Cardiac muscle cell (in vitro differentiated cells and primary cell): ENCODE measurements around the gene MYCN. TPM values are rescaled to one million over a fixed set of nuclear protein-coding genes. Genes with fewer than 3 reads are reported as not detected.

Source experiments
- DNase-seq, 2 donors: peaks; one replicate each; pipeline versions ENCODE4 v3.0.0 to v3.0.0-alpha.2; 2010 to 2017; ENCODE audit warnings: low read depth in 1 of 2, low spot score in 1 of 2
- H3K27ac ChIP-seq: fragments of 200-600 bp; sonication (generic); 2 replicates; pipeline ENCODE4 v1.5.1; 2016
- H3K27me3 ChIP-seq: fragments of 200-600 bp; sonication (generic); 2 replicates; pipeline ENCODE4 v1.6.0; 2016; ENCODE audit warnings: control low read depth
- H3K36me3 ChIP-seq: fragments of 200-600 bp; sonication (generic); 2 replicates; pipeline ENCODE4 v1.5.1; 2016; ENCODE audit warnings: control low read depth
- H3K4me1 ChIP-seq: fragments of 200-600 bp; sonication (generic); 2 replicates; pipeline ENCODE4 v1.8.1; 2017; ENCODE audit warnings: low read depth, mild to moderate bottlenecking, mixed run types
- H3K4me3 ChIP-seq: fragments of 200-600 bp; sonication (generic); 2 replicates; pipeline ENCODE4 v1.5.1; 2016; ENCODE audit warnings: mild to moderate bottlenecking
- H3K9me3 ChIP-seq: fragments of 200-600 bp; sonication (generic); 2 replicates; pipeline ENCODE4 v1.5.1; 2017; ENCODE audit warnings: low read depth, mild to moderate bottlenecking, control low read depth
- polyA plus RNA-seq: library from polyadenylated mRNA; unstranded; fragments of >200 nt; fragmentation: Nextera tagmentation; extraction: Ambion mirVana; gene quantifications from 2 replicates; pipeline ENCODE4 v1.2.1, GENCODE V29; 2016
- total RNA-seq: library from RNA; depleted of rRNA; stranded (reverse); fragments of >200 nt; gene quantifications from 2 replicates; pipeline ENCODE4 v1.2.3, GENCODE V29; 2016
- TF ChIP-seq, protein P1 (sequence below): IDR thresholded peaks from 2 replicates; pipeline ENCODE4 v1.5.1; 2012; ENCODE audit warnings: low read depth, mild to moderate bottlenecking, low read length

MYCN gene
- total and polyA plus RNA-seq, 2 experiments from 2014 or later: 38.5 to 72.5 TPM

DNA sequence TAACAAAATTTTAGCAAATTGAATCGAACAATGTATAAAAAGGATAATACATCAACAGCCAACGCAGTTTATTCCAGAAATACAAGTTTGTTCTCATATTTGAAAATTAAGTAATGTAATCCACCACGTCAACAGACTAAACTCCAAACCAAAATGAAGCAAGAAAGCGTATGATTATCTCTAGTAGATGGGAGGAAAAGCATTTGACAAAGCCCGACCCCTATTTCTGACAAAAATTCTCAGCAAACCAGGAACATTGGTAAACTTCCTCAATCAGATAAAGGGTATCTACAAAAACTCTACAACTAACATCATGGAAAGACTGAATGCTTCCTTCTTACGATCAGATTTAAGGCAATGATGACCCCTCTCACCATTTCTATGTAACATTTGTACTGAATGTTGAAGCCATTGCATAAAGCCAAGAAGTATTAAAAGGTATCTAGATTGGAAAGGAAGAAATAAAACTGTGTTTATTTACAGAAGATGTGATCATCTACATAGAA lies 34.3 kb upstream of the MYCN start:
- TF ChIP-seq, protein P1, sequence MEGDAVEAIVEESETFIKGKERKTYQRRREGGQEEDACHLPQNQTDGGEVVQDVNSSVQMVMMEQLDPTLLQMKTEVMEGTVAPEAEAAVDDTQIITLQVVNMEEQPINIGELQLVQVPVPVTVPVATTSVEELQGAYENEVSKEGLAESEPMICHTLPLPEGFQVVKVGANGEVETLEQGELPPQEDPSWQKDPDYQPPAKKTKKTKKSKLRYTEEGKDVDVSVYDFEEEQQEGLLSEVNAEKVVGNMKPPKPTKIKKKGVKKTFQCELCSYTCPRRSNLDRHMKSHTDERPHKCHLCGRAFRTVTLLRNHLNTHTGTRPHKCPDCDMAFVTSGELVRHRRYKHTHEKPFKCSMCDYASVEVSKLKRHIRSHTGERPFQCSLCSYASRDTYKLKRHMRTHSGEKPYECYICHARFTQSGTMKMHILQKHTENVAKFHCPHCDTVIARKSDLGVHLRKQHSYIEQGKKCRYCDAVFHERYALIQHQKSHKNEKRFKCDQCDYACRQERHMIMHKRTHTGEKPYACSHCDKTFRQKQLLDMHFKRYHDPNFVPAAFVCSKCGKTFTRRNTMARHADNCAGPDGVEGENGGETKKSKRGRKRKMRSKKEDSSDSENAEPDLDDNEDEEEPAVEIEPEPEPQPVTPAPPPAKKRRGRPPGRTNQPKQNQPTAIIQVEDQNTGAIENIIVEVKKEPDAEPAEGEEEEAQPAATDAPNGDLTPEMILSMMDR: no peak

DNA sequence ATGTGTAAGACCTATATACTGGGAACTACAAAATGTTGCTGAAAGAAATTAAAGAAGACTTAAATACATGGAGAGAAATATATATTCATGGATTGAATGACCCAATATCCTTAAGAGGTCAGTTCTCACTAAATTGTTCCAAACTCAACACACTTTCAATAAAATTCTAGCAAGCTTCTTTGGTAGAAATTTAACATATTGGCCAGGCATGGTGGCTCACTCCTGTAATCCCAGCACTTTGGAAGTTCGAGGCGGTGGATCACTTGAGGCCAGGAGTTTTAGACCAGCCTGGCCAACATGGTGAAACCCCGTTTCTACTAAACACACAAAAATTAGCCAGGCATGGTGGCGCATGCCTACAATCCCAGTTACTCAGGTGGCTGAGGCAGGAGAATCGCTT lies 33.6 kb upstream of the MYCN start:
- no peaks in the 10 kb centered on the region for H3K27me3 ChIP-seq
- no peaks in the 10 kb centered on the region for H3K4me1 ChIP-seq
- TF ChIP-seq, protein P1: no peak
- DNase-seq: no peak
- H3K4me3 ChIP-seq: no peak overlapping the region
- H3K9me3 ChIP-seq: no peaks in the 10 kb centered on the region
- no peaks in the 10 kb centered on the region for H3K36me3 ChIP-seq
- H3K27ac ChIP-seq: no peak overlapping the region

More for the DNA sequence above, 34.3 kb upstream of the MYCN start:
- no peaks in the 10 kb centered on the region for H3K27me3 ChIP-seq
- no peaks in the 10 kb centered on the region for H3K36me3 ChIP-seq
- no peaks in the 10 kb centered on the region for H3K9me3 ChIP-seq
- H3K27ac ChIP-seq: no peak overlapping the region
- no peak for DNase-seq
- no peak overlapping the region for H3K4me3 ChIP-seq
- no peaks in the 10 kb centered on the region for H3K4me1 ChIP-seq

DNA sequence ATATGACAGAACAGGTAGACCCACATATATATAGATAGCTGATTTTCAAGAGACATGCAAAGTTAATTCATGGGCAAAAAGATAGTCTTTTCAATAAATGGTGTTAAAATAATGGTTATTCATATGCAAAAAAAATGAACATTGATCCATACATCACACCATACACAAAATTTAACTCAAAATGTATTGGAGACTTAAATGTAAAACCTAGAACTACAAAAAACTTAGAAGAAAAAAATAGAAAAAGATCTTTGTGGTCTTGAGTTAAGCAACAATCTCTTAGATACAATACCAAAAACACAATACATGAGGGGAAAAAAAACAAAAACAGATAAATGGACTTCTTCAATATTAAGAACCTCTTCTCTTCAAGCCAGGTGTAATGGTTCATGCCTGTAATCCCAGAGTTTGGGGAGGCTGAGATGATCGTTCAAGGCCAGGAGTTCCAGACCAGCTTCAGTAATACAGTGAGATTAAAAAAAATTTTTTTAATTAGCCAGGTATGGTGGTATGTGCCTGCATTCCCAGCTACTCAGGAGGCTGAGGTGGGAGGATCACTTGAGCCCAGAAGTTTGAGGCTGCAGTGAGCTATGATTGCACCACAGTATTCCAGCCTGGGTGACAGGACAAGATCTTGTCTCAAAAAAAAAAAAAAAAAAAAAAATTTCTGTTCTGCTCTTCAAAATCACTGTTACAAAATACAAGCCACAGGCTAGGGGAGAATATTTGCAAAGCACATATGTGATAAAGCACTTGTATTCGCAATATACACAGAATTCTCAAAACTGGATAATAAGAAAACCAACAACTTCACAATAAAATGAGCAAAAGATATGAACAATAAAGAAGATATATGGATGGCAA lies 32.7 kb upstream of the MYCN start:
- H3K4me1 ChIP-seq: no peaks in the 10 kb centered on the region
- H3K27ac ChIP-seq: no peak overlapping the region
- H3K27me3 ChIP-seq: no peaks in the 10 kb centered on the region
- DNase-seq: no peak
- H3K36me3 ChIP-seq: no peaks in the 10 kb centered on the region
- no peak overlapping the region for H3K4me3 ChIP-seq
- no peaks in the 10 kb centered on the region for H3K9me3 ChIP-seq
- TF ChIP-seq, protein P1: no peak

DNA sequence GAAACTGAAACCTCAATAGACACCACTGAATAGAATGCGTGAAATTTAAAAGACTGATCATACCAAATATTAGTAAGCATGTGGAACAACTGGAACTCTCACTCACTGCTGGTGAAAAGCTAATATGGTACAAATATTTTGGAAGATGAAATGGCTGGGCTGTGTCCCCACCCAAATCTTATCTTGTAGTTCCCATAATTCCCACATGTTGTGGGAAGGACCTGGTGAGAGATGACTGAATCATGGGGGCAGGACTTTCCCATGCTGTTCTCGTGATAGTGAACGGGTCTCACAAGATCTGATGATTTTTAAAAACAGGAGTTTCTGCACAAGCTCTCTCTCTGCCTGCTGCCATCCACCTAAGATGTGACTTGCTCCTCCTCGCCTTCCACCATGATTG lies 32.0 kb upstream of the MYCN start:
- Histone ChIP-seq H3K4me3 (no peak overlapping the region), H3K27ac (no peak overlapping the region), H3K27me3 (no peaks in the 10 kb centered on the region), H3K9me3 (no peaks in the 10 kb centered on the region), H3K36me3 (no peaks in the 10 kb centered on the region), H3K4me1 (no peaks in the 10 kb centered on the region)
- DNase-seq: no peak
- TF ChIP-seq, protein P1: no peak

DNA sequence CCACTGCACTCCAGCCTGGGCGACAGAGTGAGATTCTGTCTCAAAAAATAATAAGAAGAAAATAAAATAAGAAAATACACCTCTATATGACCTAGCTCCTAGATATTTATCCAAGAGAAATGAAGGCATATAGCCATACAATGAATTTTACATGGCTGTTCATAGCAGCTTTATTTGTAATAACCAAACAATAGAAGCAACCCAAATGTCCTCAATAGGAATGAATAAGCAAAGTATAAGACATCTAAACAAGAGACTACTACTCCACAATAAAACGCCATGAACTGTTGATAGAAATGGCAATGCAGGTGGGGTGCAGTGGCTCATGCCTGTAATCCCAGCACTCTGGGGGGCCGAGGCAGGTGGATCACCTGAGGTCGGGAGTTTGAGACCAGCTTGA lies 31.2 kb upstream of the MYCN start:
- no peaks in the 10 kb centered on the region for H3K27me3 ChIP-seq
- no peaks in the 10 kb centered on the region for H3K4me1 ChIP-seq
- no peak overlapping the region for H3K4me3 ChIP-seq
- H3K36me3 ChIP-seq: no peaks in the 10 kb centered on the region
- TF ChIP-seq, protein P1: no peak
- H3K27ac ChIP-seq: no peak overlapping the region
- DNase-seq: no peak
- H3K9me3 ChIP-seq: no peaks in the 10 kb centered on the region
